Measurements from ENCODE around the gene ABR. TPM values are rescaled to one million over a fixed set of nuclear protein-coding genes. Genes with fewer than 3 reads are reported as not detected.

The ABR gene
- polyA plus RNA-seq, 3 donors: 19.8 to 160 (median 26.0) TPM

- peaks cover 92% of the 10 kb centered on the region for H4K20me1 ChIP-seq (ENCODE audit: insufficient read depth, low read length)
- peak overlapping the region in 1 of 7 donors; percentile 50 for H3K27ac Mint-ChIP-seq
- DNase-seq: no peak
- H3K36me3 ChIP-seq (replicated peaks in 1 of 2; ENCODE audit: control insufficient read depth in 1 of 2, insufficient read depth in 2 of 2, low read length in 2 of 2): peaks cover 46 to 53% of the 10 kb centered on the region in 2 donors
- H3K4me1 Mint-ChIP-seq: no peaks in the 10 kb centered on the region
- peaks cover 0 to 3% (median 0%) of the 10 kb centered on the region in 3 donors for H3K27me3 Mint-ChIP-seq (ENCODE audit: low read depth in 3 of 3)
- no peaks in the 10 kb centered on the region for H3K9me3 ChIP-seq (replicated peaks in 1 of 2; ENCODE audit: control insufficient read depth in 1 of 2, insufficient read depth in 1 of 2, low read length in 2 of 2)
- intact Hi-C loops (cut with micrococcal nuclease): no loop called here
- no peak overlapping the region for H3K4me3 ChIP-seq (replicated peaks in 1 of 3; ENCODE audit: low read depth in 2 of 3, low read length in 3 of 3)
- TF ChIP-seq CTCF (IDR thresholded peaks at IDR 0.05): no peak
- 93% methylated on average over 27 of the region's 32 CpGs for WGBS (ENCODE audit: insufficient coverage)
- no peak overlapping the region for H3K4me2 ChIP-seq (replicated peaks; ENCODE audit: extremely low read depth, low read length, poor library complexity, severe bottlenecking)
- no peaks in the 10 kb centered on the region for H3K27me3 ChIP-seq (ENCODE audit: control insufficient read depth in 2 of 2, insufficient read depth in 2 of 2, low read length in 2 of 2)
- no peaks in the 10 kb centered on the region for H3K9me3 Mint-ChIP-seq
- no peak overlapping the region for H2AFZ ChIP-seq (ENCODE audit: insufficient read depth, low read depth, low read length, poor library complexity, severe bottlenecking)
- H3K27ac ChIP-seq (ENCODE audit: low read depth in 1 of 2, low read length in 2 of 2): no peak overlapping the region
- peaks cover 27 to 68% of the 10 kb centered on the region in 2 donors for H3K36me3 Mint-ChIP-seq
- H3K79me2 ChIP-seq (ENCODE audit: insufficient read depth, low read length): peaks cover 5% of the 10 kb centered on the region
- no peaks in the 10 kb centered on the region for H3K4me1 ChIP-seq (ENCODE audit: control insufficient read depth in 1 of 2, insufficient read depth in 2 of 2, low read length in 2 of 2)
- H3K9ac ChIP-seq (ENCODE audit: insufficient read depth, low read length, poor library complexity, severe bottlenecking): no peak overlapping the region
- no peak overlapping the region for H3K4me3 Mint-ChIP-seq
Measured at GRCh38 chr17:1022278-1023024, 157.3 kb downstream of the ABR start.

GRCh38 chr17:1021147-1021546 lies 158.6 kb downstream of the ABR start:
- Histone ChIP-seq H2AFZ (ENCODE audit: insufficient read depth, low read depth, low read length, poor library complexity, severe bottlenecking) (no peak overlapping the region), H3K9ac (ENCODE audit: insufficient read depth, low read length, poor library complexity, severe bottlenecking) (no peak overlapping the region), H3K4me3 (replicated peaks in 1 of 3; ENCODE audit: low read depth in 2 of 3, low read length in 3 of 3) (no peak overlapping the region), H3K27ac (ENCODE audit: low read depth in 1 of 2, low read length in 2 of 2) (no peak overlapping the region), H4K20me1 (ENCODE audit: insufficient read depth, low read length) (peaks cover 90% of the 10 kb centered on the region), H3K36me3 (replicated peaks in 1 of 2; ENCODE audit: control insufficient read depth in 1 of 2, insufficient read depth in 2 of 2, low read length in 2 of 2) (peaks cover 35 to 50% of the 10 kb centered on the region in 2 donors), H3K79me2 (ENCODE audit: insufficient read depth, low read length) (peaks cover 8% of the 10 kb centered on the region), H3K4me1 (ENCODE audit: control insufficient read depth in 1 of 2, insufficient read depth in 2 of 2, low read length in 2 of 2) (no peaks in the 10 kb centered on the region), H3K4me2 (replicated peaks; ENCODE audit: extremely low read depth, low read length, poor library complexity, severe bottlenecking) (no peak overlapping the region), H3K9me3 (replicated peaks in 1 of 2; ENCODE audit: control insufficient read depth in 1 of 2, insufficient read depth in 1 of 2, low read length in 2 of 2) (no peaks in the 10 kb centered on the region), H3K27me3 (ENCODE audit: control insufficient read depth in 2 of 2, insufficient read depth in 2 of 2, low read length in 2 of 2) (no peaks in the 10 kb centered on the region)
- no peak for TF ChIP-seq CTCF (IDR thresholded peaks at IDR 0.05)
- H3K4me3 Mint-ChIP-seq: no peak overlapping the region
- no peak for DNase-seq
- H3K4me1 Mint-ChIP-seq: no peaks in the 10 kb centered on the region
- H3K27me3 Mint-ChIP-seq (ENCODE audit: low read depth in 3 of 3): peaks cover 0 to 3% (median 0%) of the 10 kb centered on the region in 3 donors
- 95% methylated on average over 9 of the region's 17 CpGs for WGBS (ENCODE audit: insufficient coverage)
- H3K9me3 Mint-ChIP-seq: no peaks in the 10 kb centered on the region
- intact Hi-C loops (cut with micrococcal nuclease): no loop called here
- H3K36me3 Mint-ChIP-seq: peaks cover 24 to 72% of the 10 kb centered on the region in 2 donors
- no peak overlapping the region for H3K27ac Mint-ChIP-seq
